Body of pancreas (tissue), 4 donors: ENCODE results near the gene SLC49A4. TPM values are rescaled to one million over a fixed set of nuclear protein-coding genes. Genes with fewer than 3 reads are reported as not detected.

Experiments
- ATAC-seq: fragments of 150-250 bp; one replicate; pipeline ENCODE4 v1.9.1; 2016
- DNase-seq, 4 donors: peaks; one replicate each; pipeline ENCODE4 v3.0.0-alpha.2; 2019
- H3K27ac ChIP-seq, 4 donors: fragments of 200-600 bp; sonication (generic); 1 replicate in 3 of 4; 2 replicates in 1 of 4; pipeline versions ENCODE4 v1.5.1 to v1.6.1; 2016 to 2019; ENCODE audit warnings: mild to moderate bottlenecking in 1 of 4, mixed read lengths in 1 of 4, moderate library complexity in 1 of 4
- H3K27me3 ChIP-seq, 2 donors: fragments of 200-600 bp; sonication (generic); one replicate each; pipeline ENCODE4 v1.6.0; 2016; ENCODE audit warnings: mild to moderate bottlenecking in 1 of 2
- H3K36me3 ChIP-seq, 2 donors: fragments of 200-600 bp; sonication (generic); replicated peaks in 1 of 2; 2 replicates each; pipeline ENCODE4 v1.5.1; 2016; ENCODE audit warnings: low read depth in 2 of 2; ENCODE audit not compliant: insufficient read depth in 1 of 2
- H3K4me1 ChIP-seq: fragments of 200-600 bp; sonication (generic); one replicate; pipeline ENCODE4 v1.6.0; 2016
- H3K4me3 ChIP-seq, 2 donors: fragments of 200-600 bp; sonication (generic); 1 replicate in 1 of 2; 2 replicates in 1 of 2; pipeline ENCODE4 v1.5.1; 2016 to 2019
- H3K9me3 ChIP-seq, 3 donors: fragments of 200-600 bp; sonication (generic); 1 replicate in 2 of 3; 2 replicates in 1 of 3; pipeline ENCODE4 v1.5.1; 2016
- CTCF ChIP-seq, 7 experiments: fragments of 450-650 bp in 4 of 7; fragments of 200-600 bp in 3 of 7; sonication (generic) in 3 of 7; IDR thresholded peaks; one replicate each; pipeline ENCODE4 v1.5.1; 2016 to 2019; ENCODE audit warnings: antibody characterized with exemption in 7 of 7
- POLR2A ChIP-seq, 3 donors: fragments of 450-650 bp; IDR thresholded peaks; one replicate each; pipeline ENCODE4 v1.6.1; 2016; ENCODE audit warnings: antibody characterized with exemption in 3 of 3, mild to moderate bottlenecking in 2 of 3
- WGBS, 2 donors: methylation state at CpG; one replicate each; pipeline ENCODE4 v1.1.5; 2017; 5-methylcytosine and 5-hydroxymethylcytosine counted together
- intact Hi-C: fragments of 100-400 bp; cut with DNase I; formaldehyde crosslinking; loops from one replicate; pipeline ENCODE4 v1.15.1; 2023
- total RNA-seq, 2 donors: library from RNA; depleted of rRNA; stranded (reverse); fragments of >200 nt; gene quantifications; one replicate each; pipeline ENCODE4 v1.1.0, GENCODE V29; 2016

SLC49A4 gene
- total RNA-seq, 2 donors from 2014 or later: 20.8 to 23.6 TPM

GRCh38 chr3:122797291-122797690 is 2.4 kb downstream of the SLC49A4 start:
- Histone ChIP-seq H3K27me3 (no peaks in the 10 kb centered on the region), H3K9me3 (no peaks in the 10 kb centered on the region), H3K4me1 (peaks cover 32% of the 10 kb centered on the region), H3K27ac (no peak overlapping the region), H3K36me3 (no peaks in the 10 kb centered on the region), H3K4me3 (no peak overlapping the region)
- intact Hi-C loops: no loop called here
- DNase-seq: no peak
- ATAC-seq: no peak
- 71 to 82% methylated on average over 3 of the region's 3 CpGs for WGBS, 2 donors
- no peak for TF ChIP-seq CTCF (IDR thresholded peaks at IDR 0.05)
- TF ChIP-seq POLR2A (IDR thresholded peaks at IDR 0.05): no peak

- ATAC-seq (no peak), DNase-seq (no peak)
- Histone ChIP-seq H3K27me3 (no peaks in the 10 kb centered on the region), H3K36me3 (no peaks in the 10 kb centered on the region), H3K4me3 (no peak overlapping the region), H3K4me1 (peaks cover 22% of the 10 kb centered on the region), H3K27ac (no peak overlapping the region), H3K9me3 (no peaks in the 10 kb centered on the region)
- WGBS, 2 donors: 84 to 88% methylated on average over 2 of the region's 2 CpGs
- no peak for TF ChIP-seq POLR2A (IDR thresholded peaks at IDR 0.05)
- intact Hi-C loops: no loop called here
Measured at GRCh38 chr3:122799322-122799721, 4.5 kb downstream of the SLC49A4 start.

GRCh38 chr3:122800031-122800430 is 5.2 kb downstream of the SLC49A4 start:
- 78 to 88% methylated on average over 1 of the region's 1 CpG for WGBS, 2 donors
- intact Hi-C loops: no loop called here
- no peak for TF ChIP-seq CTCF (IDR thresholded peaks at IDR 0.05)
- TF ChIP-seq POLR2A (IDR thresholded peaks at IDR 0.05): no peak
- Histone ChIP-seq H3K27me3 (no peaks in the 10 kb centered on the region), H3K4me3 (no peak overlapping the region), H3K9me3 (no peaks in the 10 kb centered on the region), H3K27ac (no peak overlapping the region), H3K36me3 (no peaks in the 10 kb centered on the region), H3K4me1 (peaks cover 22% of the 10 kb centered on the region)
- ATAC-seq (no peak), DNase-seq (no peak)

- no peaks in the 10 kb centered on the region for H3K27me3 ChIP-seq
- H3K4me3 ChIP-seq: no peak overlapping the region
- H3K27ac ChIP-seq: no peak overlapping the region
- 72 to 81% methylated on average over 3 of the region's 3 CpGs for WGBS, 2 donors
- no peaks in the 10 kb centered on the region for H3K9me3 ChIP-seq
- no peaks in the 10 kb centered on the region for H3K36me3 ChIP-seq
- intact Hi-C loops: no loop called here
- ATAC-seq (no peak), DNase-seq (no peak)
- TF ChIP-seq POLR2A (IDR thresholded peaks at IDR 0.05) (no peak), CTCF (IDR thresholded peaks at IDR 0.05) (no peak)
- H3K4me1 ChIP-seq: peaks cover 21% of the 10 kb centered on the region
Measured at GRCh38 chr3:122800706-122801237, 5.9 kb downstream of the SLC49A4 start.

- Histone ChIP-seq H3K9me3 (no peaks in the 10 kb centered on the region), H3K4me1 (peaks cover 12% of the 10 kb centered on the region), H3K27me3 (no peaks in the 10 kb centered on the region), H3K36me3 (no peaks in the 10 kb centered on the region), H3K27ac (no peak overlapping the region), H3K4me3 (no peak overlapping the region)
- DNase-seq (no peak), ATAC-seq (no peak)
- intact Hi-C loops: no loop called here
- TF ChIP-seq POLR2A (IDR thresholded peaks at IDR 0.05): no peak
- TF ChIP-seq CTCF (IDR thresholded peaks at IDR 0.05): no peak
- WGBS, 2 donors: 94 to 100% methylated on average over 1 of the region's 1 CpG
Measured at GRCh38 chr3:122802323-122802722, 7.5 kb downstream of the SLC49A4 start.
